ENCODE results near the gene ME1.
A peak's percentile ranks its signal among the peaks of the same experiment; 100 is the strongest.
"Not testable (repeated sequence)": the region's sequence is repeated elsewhere in the genome, so short reads cannot be mapped to it uniquely, and the experiment has no call there.

The ME1 gene

DNA sequence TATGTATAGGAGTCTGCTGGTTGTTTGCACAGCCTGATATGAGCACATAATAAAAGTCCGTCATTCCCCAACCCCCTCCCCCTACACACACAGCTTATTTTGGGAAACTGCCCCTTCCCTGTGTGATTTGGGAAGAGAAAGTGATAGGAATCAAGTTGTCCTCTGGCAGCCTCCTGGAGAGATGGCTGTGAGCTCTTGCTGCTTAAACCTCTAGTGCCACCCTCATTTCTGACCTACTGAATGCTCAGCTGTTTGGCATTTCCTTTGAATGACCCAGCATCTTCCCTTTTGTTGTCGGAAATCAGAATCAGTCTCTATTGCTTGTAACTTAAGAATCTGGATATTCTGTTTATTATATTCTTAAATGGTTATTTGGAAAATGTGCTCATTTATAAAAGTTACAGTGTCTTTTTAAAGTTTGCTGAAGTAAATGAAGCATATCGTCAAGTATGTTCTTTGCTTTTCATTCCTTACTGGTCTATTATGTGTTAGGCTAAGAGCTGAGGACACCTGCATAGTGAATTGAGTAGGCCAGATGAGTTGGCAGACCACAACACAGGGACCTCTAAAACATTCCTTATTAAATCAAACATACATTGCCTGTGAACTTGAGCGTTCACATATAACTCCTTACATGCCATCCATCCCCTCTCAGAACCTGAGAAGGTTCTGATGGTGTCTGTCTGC, 232.2 kb downstream of the ME1 start:
- TF ChIP-seq MYC (IDR thresholded peaks at IDR 0.05; ENCODE audit: low read depth, low read length) (no peak), POLR2A (IDR thresholded peaks at IDR 0.05; ENCODE audit: extremely low read depth, insufficient read length) (no peak)
- TF ChIP-seq, protein P1, sequence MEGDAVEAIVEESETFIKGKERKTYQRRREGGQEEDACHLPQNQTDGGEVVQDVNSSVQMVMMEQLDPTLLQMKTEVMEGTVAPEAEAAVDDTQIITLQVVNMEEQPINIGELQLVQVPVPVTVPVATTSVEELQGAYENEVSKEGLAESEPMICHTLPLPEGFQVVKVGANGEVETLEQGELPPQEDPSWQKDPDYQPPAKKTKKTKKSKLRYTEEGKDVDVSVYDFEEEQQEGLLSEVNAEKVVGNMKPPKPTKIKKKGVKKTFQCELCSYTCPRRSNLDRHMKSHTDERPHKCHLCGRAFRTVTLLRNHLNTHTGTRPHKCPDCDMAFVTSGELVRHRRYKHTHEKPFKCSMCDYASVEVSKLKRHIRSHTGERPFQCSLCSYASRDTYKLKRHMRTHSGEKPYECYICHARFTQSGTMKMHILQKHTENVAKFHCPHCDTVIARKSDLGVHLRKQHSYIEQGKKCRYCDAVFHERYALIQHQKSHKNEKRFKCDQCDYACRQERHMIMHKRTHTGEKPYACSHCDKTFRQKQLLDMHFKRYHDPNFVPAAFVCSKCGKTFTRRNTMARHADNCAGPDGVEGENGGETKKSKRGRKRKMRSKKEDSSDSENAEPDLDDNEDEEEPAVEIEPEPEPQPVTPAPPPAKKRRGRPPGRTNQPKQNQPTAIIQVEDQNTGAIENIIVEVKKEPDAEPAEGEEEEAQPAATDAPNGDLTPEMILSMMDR (IDR thresholded peaks at IDR 0.05; ENCODE audit: low read depth, low read length): no peak
- TF ChIP-seq, protein P2, sequence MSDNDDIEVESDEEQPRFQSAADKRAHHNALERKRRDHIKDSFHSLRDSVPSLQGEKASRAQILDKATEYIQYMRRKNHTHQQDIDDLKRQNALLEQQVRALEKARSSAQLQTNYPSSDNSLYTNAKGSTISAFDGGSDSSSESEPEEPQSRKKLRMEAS (IDR thresholded peaks at IDR 0.05; ENCODE audit: low read depth, low read length): no peak
- DNase-seq (ENCODE audit: low read depth): no peak

DNA sequence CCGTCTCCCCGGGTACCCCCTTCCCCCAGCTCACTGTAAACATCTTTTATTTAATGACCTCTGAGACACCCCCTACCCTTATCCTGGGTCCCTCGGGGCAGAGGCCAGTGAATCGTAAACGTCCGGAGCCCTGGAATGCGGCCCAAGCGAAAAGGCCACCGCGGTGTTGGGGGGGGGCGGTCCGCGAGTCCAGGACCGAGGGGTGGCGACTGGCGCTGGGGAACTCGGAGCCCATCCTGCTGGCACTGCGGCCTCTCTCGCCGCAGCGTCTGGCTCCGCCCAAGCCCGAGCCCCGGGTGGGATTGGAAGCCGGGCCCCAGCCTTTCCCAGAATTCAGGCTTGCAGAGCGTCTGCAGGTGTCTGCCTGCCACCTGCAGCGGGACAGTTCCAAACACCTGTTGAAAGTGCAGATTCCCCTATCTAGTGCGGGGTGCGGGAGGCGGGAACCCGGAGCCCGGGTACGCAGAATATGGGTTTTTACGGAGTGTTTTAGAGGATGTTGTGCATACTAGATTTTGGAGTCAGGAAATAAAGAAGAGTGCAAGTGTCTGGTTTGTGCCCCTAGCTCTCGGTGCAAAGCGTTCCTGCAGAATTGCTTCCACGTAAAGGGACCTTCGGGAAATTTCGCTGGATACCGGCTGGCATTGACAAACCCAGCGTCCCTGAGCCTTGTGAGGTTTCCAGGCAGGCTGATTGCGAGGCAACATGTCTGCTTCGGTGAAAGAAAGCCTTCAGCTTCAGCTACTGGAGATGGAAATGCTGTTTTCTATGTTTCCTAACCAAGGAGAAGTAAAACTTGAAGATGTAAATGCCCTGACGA, 236.9 kb downstream of the ME1 start:
- peak; percentile 22 for DNase-seq (ENCODE audit: low read depth)
- TF ChIP-seq, protein P1 (IDR thresholded peaks at IDR 0.05; ENCODE audit: low read depth, low read length): no peak
- TF ChIP-seq, protein P2 (IDR thresholded peaks at IDR 0.05; ENCODE audit: low read depth, low read length): no peak
- TF ChIP-seq MYC (IDR thresholded peaks at IDR 0.05; ENCODE audit: low read depth, low read length) (no peak), POLR2A (IDR thresholded peaks at IDR 0.05; ENCODE audit: extremely low read depth, insufficient read length) (no peak)

More for the DNA sequence above, 232.2 kb downstream of the ME1 start:
- H3K4me3 ChIP-seq (ENCODE audit: low read depth, low read length): no peak overlapping the region

DNA sequence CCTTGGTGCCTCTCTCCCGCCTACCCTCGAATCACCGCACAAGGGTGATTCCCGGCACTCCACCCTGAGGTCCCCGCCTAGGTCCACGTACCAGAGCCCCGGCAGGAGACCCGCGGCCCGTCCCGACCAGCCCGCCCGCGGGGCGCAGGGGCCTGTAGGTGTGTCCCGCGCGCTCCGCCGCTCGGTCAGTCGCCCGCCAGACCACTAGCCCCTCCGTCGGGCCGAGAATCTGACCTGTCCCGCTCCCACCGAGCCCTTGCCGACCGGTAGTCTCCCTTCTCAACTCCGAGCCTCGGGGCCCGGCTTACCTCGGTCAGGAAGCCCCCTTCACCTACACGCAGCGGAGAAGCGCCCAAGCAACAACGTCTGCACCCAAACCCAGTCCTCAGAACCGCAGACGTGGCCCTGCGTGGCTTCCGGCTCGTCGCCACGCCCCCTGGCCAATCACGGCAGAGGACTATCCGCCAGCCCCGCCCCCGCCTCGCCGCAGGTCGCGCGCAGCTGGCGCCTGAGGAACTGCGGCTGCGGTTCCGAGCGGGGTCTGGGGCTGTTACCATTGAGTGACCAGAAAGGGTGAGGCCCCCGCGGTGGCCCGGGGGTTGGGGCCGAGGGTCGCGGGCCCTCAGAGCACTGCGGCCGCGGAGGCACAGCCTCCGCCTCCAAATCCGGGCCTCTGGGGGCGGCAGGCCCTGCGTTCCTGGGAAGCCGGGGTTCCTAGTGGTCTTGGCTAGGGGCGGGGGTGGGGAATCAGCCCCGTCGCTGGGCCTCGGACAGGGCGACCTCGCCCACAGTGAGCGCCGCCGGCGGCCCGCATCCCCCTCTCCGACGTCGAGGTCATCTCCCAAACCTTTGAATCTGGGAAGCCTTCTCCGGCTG, 237.7 kb downstream of the ME1 start, which contains the start of the genes PGM3 and RWDD2A:
Gene PGM3, minus strand, starts transcription at position 395 of the 876 bp plus-strand sequence. CDS start 2,253 bp downstream, outside the sequence.
Gene RWDD2A, plus strand, starts transcription at position 487 of the 876 bp plus-strand sequence. CDS start 1,095 bp downstream, outside the sequence.
- peak; percentile 59; the same call in 1 of the 2 replicates for TF ChIP-seq MYC (IDR thresholded peaks at IDR 0.05; ENCODE audit: low read depth, low read length)
- peak; percentile 84 for TF ChIP-seq POLR2A (IDR thresholded peaks at IDR 0.05; ENCODE audit: extremely low read depth, insufficient read length)
- TF ChIP-seq, protein P2 (IDR thresholded peaks at IDR 0.05; ENCODE audit: low read depth, low read length): peak; percentile 43; the same call in 1 of the 2 replicates
- TF ChIP-seq, protein P1 (IDR thresholded peaks at IDR 0.05; ENCODE audit: low read depth, low read length): no peak
- peak; percentile 91 for DNase-seq (ENCODE audit: low read depth)
- H3K4me3 ChIP-seq (ENCODE audit: low read depth, low read length): peak within 1 kb of the TSS; percentile 88

More for the DNA sequence above, 236.9 kb downstream of the ME1 start:
- H3K4me3 ChIP-seq (ENCODE audit: low read depth, low read length): peak overlapping the region; percentile 88

DNA sequence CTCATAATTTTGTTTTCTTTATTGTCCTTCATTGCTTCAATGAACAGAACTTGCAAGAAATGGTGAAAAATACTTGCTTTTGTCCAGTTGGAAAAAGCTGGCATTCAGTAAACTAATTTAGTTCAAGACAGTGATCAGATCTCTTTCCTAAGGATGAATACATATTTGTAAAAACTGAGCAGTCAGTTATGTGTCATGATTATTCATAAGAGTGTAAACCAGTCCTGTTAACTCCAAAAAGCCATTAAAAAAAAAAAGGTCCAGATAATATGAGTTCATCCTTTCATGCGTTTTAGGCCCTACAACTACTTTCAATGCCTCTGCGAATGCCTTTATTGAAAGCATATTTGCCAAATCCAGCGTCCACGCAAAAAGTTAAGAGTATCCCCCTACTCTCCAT, 238.4 kb downstream of the ME1 start:
- no peak for DNase-seq (ENCODE audit: low read depth)
- peak overlapping the region; percentile 88 for H3K4me3 ChIP-seq (ENCODE audit: low read depth, low read length)
- no peak for TF ChIP-seq MYC (IDR thresholded peaks at IDR 0.05; ENCODE audit: low read depth, low read length)
- TF ChIP-seq POLR2A (IDR thresholded peaks at IDR 0.05; ENCODE audit: extremely low read depth, insufficient read length): no peak
- TF ChIP-seq, protein P1 (IDR thresholded peaks at IDR 0.05; ENCODE audit: low read depth, low read length): no peak
- TF ChIP-seq, protein P2 (IDR thresholded peaks at IDR 0.05; ENCODE audit: low read depth, low read length): no peak

DNA sequence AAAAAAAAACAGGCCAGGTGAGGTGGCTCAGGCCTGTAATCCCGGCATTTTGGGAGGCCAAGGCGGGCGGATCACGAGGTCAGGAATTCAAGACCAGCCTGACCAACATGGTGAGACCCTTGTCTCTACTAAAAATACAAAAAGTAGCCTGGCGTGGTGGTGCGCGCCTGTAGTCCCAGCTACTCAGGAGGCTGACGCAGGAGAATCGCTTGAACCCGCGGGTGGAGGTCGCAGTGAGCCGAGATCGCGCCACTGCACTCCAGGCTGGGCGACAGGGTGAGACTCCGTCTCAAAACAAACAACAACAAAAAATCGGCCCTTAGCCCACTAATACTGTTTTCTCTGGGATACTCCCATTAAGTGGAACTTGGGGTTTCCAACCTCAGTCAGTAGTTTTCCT, 238.9 kb downstream of the ME1 start:
- H3K4me3 ChIP-seq (ENCODE audit: low read depth, low read length): peak overlapping the region; percentile 88
- not testable (repeated sequence) for DNase-seq (ENCODE audit: low read depth)
